PC-3 (cell line): ENCODE data around the gene DOCK4. TPM values are rescaled to one million over a fixed set of nuclear protein-coding genes. Genes with fewer than 3 reads are reported as not detected.

ENCODE experiments used
- ATAC-seq: fragments of 200-7000 bp; cut with Tn5 transposase; 2 replicates; pipeline ENCODE4 v1.9.1; 2020; ENCODE audit warnings: mild to moderate bottlenecking, moderate library complexity
- BruUV-seq: library from RNA; stranded (reverse); fragments of 400-500 nt; replicated peaks from 2 replicates; lab custom pipeline; 2021; lab: Mats Ljungman, UMichigan
- CTCF ChIA-PET: fragments of 300-600 bp; sonication (Branson Sonifier 250); formaldehyde crosslinking; loops from one replicate; lab custom pipeline; 2022; ENCODE audit warnings: antibody characterized with exemption; lab: Charles Lee
- POLR2A ChIA-PET: fragments of 300-600 bp; sonication (Branson Sonifier 250); formaldehyde crosslinking; loops from one replicate; lab custom pipeline; 2022; ENCODE audit warnings: antibody characterized with exemption; ENCODE audit not compliant: unreplicated experiment; lab: Charles Lee
- DNase-seq: peaks from one replicate; pipeline ENCODE4 v3.0.0-alpha.2; 2015
- H2AFZ ChIP-seq: fragments of 300-600 bp; sonication (generic); 2 replicates; pipeline ENCODE4 v1.6.0; 2016; ENCODE audit warnings: antibody characterized with exemption, low read length
- H3F3A ChIP-seq: fragments of 300-600 bp; sonication (generic); one replicate; pipeline ENCODE4 v1.6.0; 2017; ENCODE audit warnings: antibody characterized with exemption, low read length, control low read depth, mild to moderate bottlenecking; ENCODE audit not compliant: unreplicated experiment
- H3K27ac ChIP-seq: fragments of 300-600 bp; sonication (generic); 2 replicates; pipeline ENCODE4 v1.5.1; 2016; ENCODE audit warnings: mild to moderate bottlenecking, low read length
- H3K27me3 ChIP-seq: fragments of 300-600 bp; sonication (generic); 2 replicates; pipeline ENCODE4 v1.6.1; 2016; ENCODE audit warnings: low read length, mixed read lengths
- H3K36me3 ChIP-seq: fragments of 300-600 bp; sonication (generic); 2 replicates; pipeline ENCODE4 v1.6.1; 2016; ENCODE audit warnings: low read depth, mixed run types, low read length, mixed read lengths
- H3K4me1 ChIP-seq: fragments of 300-600 bp; sonication (generic); 2 replicates; pipeline ENCODE4 v1.5.1; 2016; ENCODE audit warnings: low read length; ENCODE audit not compliant: insufficient read depth
- H3K4me2 ChIP-seq: fragments of 300-600 bp; sonication (generic); 2 replicates; pipeline ENCODE4 v1.6.0; 2016; ENCODE audit warnings: low read length
- H3K4me3 ChIP-seq: fragments of 300-600 bp; sonication (generic); 2 replicates; pipeline ENCODE4 v1.5.1; 2016; ENCODE audit warnings: mild to moderate bottlenecking, low read length, mixed read lengths
- H3K79me2 ChIP-seq: fragments of 300-600 bp; sonication (generic); 2 replicates; pipeline ENCODE4 v1.6.1; 2017; ENCODE audit warnings: low read length, mixed read lengths
- H3K9ac ChIP-seq: fragments of 300-600 bp; sonication (generic); 2 replicates; pipeline ENCODE4 v1.6.0; 2016; ENCODE audit warnings: mild to moderate bottlenecking, low read length
- H3K9me2 ChIP-seq: fragments of 300-600 bp; sonication (generic); replicated peaks from 2 replicates; pipeline ENCODE4 v1.6.1; 2016; ENCODE audit warnings: mixed run types, low read length, mixed read lengths
- H3K9me3 ChIP-seq: fragments of 300-600 bp; sonication (generic); 2 replicates; pipeline ENCODE4 v1.6.1; 2016; ENCODE audit warnings: low read length, mixed read lengths
- H4K20me1 ChIP-seq: fragments of 300-600 bp; sonication (generic); 2 replicates; pipeline ENCODE4 v1.6.1; 2016; ENCODE audit warnings: low read length, mixed read lengths
- CTCF ChIP-seq: fragments of 300-600 bp; sonication (generic); conservative IDR thresholded peaks from 2 replicates; pipeline ENCODE4 v1.5.1; 2017; ENCODE audit warnings: antibody characterized with exemption, low read depth, mild to moderate bottlenecking, low read length
- EZH2 ChIP-seq: fragments of 300-600 bp; sonication (generic); IDR thresholded peaks from one replicate; pipeline ENCODE4 v1.6.1; 2017; ENCODE audit warnings: antibody characterized with exemption, mild to moderate bottlenecking, low read length; ENCODE audit not compliant: unreplicated experiment
- EZH2phosphoT487 ChIP-seq: fragments of 300-600 bp; sonication (generic); IDR thresholded peaks from 2 replicates; pipeline ENCODE4 v1.6.1; 2018; ENCODE audit warnings: mild to moderate bottlenecking, antibody characterized with exemption, low read length, borderline replicate concordance
- intact Hi-C: fragments of 100-400 bp; cut with micrococcal nuclease; formaldehyde crosslinking; loops from 2 replicates; pipeline ENCODE4 v1.9.0; 2023
- total RNA-seq: library from RNA; depleted of rRNA; stranded (reverse); fragments of >200 nt; gene quantifications from 2 replicates; pipeline ENCODE4 v1.2.3, GENCODE V29; 2014

The DOCK4 gene
- total RNA-seq, 1 experiment from 2014 or later: 25.4 TPM

GRCh38 chr7:111866787-111867186 is 339.4 kb downstream of the DOCK4 start:
- ChIA-PET POLR2A (no interaction called here), CTCF (no interaction called here)
- H3K4me2 ChIP-seq: no peak overlapping the region
- ATAC-seq (no peak), DNase-seq (no peak)
- no peaks in the 10 kb centered on the region for H3K9me2 ChIP-seq
- TF ChIP-seq CTCF (no peak), EZH2 (no peak), EZH2phosphoT487 (no peak)
- H2AFZ ChIP-seq: no peak overlapping the region
- H3K9ac ChIP-seq: no peak overlapping the region
- H3K27me3 ChIP-seq: no peaks in the 10 kb centered on the region
- H4K20me1 ChIP-seq: no peaks in the 10 kb centered on the region
- no peaks in the 10 kb centered on the region for H3K79me2 ChIP-seq
- no peak overlapping the region for H3K4me3 ChIP-seq
- H3K4me1 ChIP-seq: no peaks in the 10 kb centered on the region
- H3F3A ChIP-seq: no peaks in the 10 kb centered on the region
- intact Hi-C loops: no loop called here
- BruUV-seq: no TSS peak
- no peaks in the 10 kb centered on the region for H3K9me3 ChIP-seq
- H3K27ac ChIP-seq: no peak overlapping the region
- peaks cover 4% of the 10 kb centered on the region; the same call in 1 of the 2 replicates for H3K36me3 ChIP-seq

GRCh38 chr7:111865430-111865829 is 340.8 kb downstream of the DOCK4 start:
- CTCF ChIA-PET: no interaction called here
- Histone ChIP-seq H3K9ac (no peak overlapping the region), H3K36me3 (peaks cover 4% of the 10 kb centered on the region; the same call in 1 of the 2 replicates), H3K9me3 (no peaks in the 10 kb centered on the region), H3K4me3 (no peak overlapping the region), H3F3A (no peaks in the 10 kb centered on the region), H3K4me1 (no peaks in the 10 kb centered on the region), H4K20me1 (no peaks in the 10 kb centered on the region), H3K79me2 (no peaks in the 10 kb centered on the region), H3K27ac (no peak overlapping the region), H3K4me2 (no peak overlapping the region), H3K9me2 (no peaks in the 10 kb centered on the region), H3K27me3 (no peaks in the 10 kb centered on the region), H2AFZ (no peak overlapping the region)
- TF ChIP-seq CTCF (no peak), EZH2phosphoT487 (no peak), EZH2 (no peak)
- no TSS peak for BruUV-seq
- POLR2A ChIA-PET: no interaction called here
- DNase-seq (no peak), ATAC-seq (no peak)
- intact Hi-C loops: no loop called here

- H3K79me2 ChIP-seq: no peaks in the 10 kb centered on the region
- H3K9me2 ChIP-seq: no peaks in the 10 kb centered on the region
- peaks cover 4% of the 10 kb centered on the region; the same call in 1 of the 2 replicates for H3K36me3 ChIP-seq
- CTCF ChIA-PET: no interaction called here
- POLR2A ChIA-PET: no interaction called here
- no peaks in the 10 kb centered on the region for H3F3A ChIP-seq
- H3K4me1 ChIP-seq: no peaks in the 10 kb centered on the region
- intact Hi-C loops: no loop called here
- no peaks in the 10 kb centered on the region for H3K9me3 ChIP-seq
- no peak for DNase-seq
- no peak overlapping the region for H3K4me3 ChIP-seq
- H3K27me3 ChIP-seq: no peaks in the 10 kb centered on the region
- H3K4me2 ChIP-seq: no peak overlapping the region
- TF ChIP-seq CTCF (no peak), EZH2 (no peak), EZH2phosphoT487 (no peak)
- no peak overlapping the region for H3K27ac ChIP-seq
- no peaks in the 10 kb centered on the region for H4K20me1 ChIP-seq
- H2AFZ ChIP-seq: no peak overlapping the region
- BruUV-seq: no TSS peak
- ATAC-seq: no peak
- H3K9ac ChIP-seq: no peak overlapping the region
These were observed 341.8 kb downstream of the DOCK4 start for GRCh38 chr7:111864291-111864976.
